ENCODE measurements around the gene TAOK2.
"Not testable (repeated sequence)": the region's sequence is repeated elsewhere in the genome, so short reads cannot be mapped to it uniquely, and the experiment has no call there.

Gene TAOK2

DNA sequence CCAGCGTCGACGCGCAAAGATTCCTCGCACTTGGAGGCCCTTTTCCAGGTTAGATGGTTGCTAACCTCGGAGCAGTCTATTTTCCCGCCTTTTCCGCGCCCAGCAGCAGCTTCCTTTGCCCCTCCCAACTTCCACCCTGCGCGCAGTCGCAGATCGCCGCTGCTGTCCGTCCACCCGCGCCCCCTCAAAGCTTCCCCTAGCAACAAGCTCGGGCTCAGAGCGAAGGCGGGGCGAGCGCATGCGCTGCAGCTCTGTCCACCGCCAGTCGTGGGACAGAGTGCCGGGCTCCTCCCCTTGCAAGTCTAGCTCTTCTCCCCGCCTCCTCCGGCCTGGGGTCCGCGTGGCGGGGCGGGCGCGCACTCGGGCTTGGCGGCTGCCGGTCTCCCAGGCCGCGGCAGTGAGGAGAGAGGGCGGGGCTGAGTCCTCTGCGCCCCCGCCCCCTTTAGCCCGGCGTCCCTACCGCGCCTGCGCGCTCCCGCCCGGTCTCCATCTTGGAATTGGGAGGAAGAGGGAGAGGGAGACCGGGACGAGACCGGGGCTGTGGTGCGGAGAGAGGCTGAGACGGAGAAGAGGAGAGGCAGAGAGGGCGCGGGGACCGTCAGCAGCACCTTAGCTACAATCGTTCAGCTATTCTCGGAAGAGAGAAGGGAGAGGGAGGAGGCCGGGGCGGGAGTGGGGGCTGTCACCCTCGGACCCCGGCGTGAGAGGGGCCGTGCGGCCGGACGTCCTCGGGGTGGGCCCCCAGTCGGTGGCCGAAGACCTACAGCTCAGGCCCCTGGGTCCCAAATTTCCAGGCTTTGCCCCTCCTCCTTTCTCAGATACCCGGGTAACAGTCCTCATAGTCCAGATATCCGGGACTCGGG lies at the start of gene TAOK2:
Gene TAOK2, plus strand, starts transcription at position 485 of the 863 bp plus-strand sequence. CDS start 3,905 bp downstream, outside the sequence.
- DNase-seq (ENCODE audit: low spot score), result peak; percentile 99

GRCh38 chr16:29925105-29925756 lies 48.4 kb upstream of the TAOK2 start:
- DNase-seq (ENCODE audit: low spot score), result no peak

- DNase-seq (ENCODE audit: low spot score), result peak; percentile 97
Observed at GRCh38 chr16:29925781-29926710, 47.6 kb upstream of the TAOK2 start, which contains the start of gene KCTD13. TSS of gene KCTD13 (minus strand) at chr16:29926226. CDS start at chr16:29926033, 193 bp downstream.

DNA sequence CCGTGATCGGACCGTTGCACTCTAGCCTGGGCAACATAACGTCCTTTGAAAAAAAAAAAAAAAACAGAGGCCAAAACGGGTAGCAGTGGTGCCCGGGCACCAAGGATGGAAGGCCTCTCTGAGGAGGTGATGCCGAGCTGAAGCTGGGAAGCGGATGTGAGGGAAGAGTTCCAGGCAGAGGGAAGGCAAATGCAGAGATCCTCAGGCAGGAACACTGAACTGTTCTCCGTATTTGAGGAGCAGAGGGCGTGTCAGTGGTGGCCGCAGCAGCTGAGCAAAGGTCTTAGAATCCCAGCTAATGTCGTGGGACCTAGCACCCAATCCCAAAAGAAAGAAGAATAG lies 47.0 kb upstream of the TAOK2 start:
- DNase-seq (ENCODE audit: low spot score), result no peak

DNA sequence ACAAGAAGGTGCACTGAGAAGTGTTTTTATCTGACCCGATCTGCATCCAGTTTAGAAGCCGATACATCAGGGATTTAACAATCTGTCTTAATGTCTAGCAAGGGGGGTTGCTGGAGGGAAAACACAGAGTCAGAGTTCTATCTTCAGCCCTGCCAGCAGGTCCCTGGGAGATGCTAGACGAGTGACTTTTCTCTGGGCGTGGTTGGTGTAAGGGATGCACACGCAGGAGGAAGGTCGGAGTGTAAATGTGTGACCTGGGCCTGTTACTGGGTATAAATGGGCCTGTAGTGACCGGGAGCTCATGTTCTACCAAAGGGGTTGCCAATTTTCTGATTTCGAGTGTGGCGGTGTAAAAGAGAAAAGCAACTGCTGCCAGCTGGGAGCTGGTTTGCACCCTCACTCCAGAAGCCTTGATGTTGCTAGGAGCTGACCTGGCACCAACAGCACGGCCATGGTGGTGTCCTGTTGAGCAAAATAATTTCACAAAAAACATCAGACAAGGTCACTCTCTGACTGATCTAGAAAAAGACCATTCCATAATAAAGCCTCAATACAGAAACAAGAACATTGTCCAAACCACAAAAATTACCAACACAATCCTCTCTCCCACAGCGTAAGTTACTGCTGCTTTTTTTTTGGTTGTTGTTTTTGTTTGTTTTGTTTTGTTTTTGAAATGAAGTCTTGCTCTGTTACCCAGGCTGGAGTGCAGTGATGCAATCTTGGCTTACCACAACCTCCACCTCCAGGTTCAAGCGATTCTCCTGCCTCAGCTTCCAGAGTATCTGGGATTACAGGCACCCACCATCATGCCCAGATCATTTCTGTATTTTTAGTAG lies 46.4 kb upstream of the TAOK2 start:
- DNase-seq (ENCODE audit: low spot score), result no peak

DNA sequence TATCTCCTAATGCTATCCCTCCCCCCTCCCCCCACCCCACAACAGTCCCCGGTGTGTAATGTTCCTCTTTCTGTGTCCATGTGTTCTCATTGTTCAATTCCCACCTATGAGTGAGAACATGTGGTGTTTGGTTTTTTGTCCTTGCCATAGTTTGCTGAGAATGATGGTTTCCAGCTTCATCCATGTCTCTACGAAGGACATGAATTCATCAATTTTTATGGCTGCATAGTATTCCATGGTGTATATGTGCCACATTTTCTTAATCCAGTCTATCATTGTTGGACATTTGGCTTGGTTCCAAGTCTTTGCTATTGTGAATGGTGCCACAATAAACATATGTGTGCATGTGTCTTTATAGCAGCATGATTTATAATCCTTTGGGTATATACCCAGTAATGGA lies 41.9 kb upstream of the TAOK2 start:
- DNase-seq (ENCODE audit: low spot score), result not testable (repeated sequence)

GRCh38 chr16:29940656-29941055 lies 33.0 kb upstream of the TAOK2 start:
- DNase-seq (ENCODE audit: low spot score), result no peak

- DNase-seq (ENCODE audit: low spot score), result no peak
Observed at GRCh38 chr16:29943846-29944799, 29.5 kb upstream of the TAOK2 start.

DNA sequence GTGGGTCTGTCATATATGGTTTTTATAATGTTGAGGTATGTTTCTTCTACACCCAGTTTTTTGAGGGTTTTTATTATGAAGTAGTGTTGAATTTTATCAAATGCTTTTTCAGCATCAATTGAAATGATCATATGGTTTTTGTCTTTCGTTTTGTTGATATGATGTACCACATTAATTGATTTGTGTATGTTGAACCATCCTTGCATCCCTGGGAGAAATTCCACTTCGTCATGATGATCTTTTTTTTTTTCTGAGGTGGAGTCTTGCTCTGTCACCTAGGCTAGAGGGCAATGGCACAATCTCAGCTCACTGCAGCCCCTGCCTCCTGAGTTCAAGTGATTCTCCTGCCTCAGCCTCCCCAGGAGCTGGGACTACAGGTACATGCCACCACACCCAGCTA lies 25.8 kb upstream of the TAOK2 start:
- no peak for DNase-seq (ENCODE audit: low spot score)

DNA sequence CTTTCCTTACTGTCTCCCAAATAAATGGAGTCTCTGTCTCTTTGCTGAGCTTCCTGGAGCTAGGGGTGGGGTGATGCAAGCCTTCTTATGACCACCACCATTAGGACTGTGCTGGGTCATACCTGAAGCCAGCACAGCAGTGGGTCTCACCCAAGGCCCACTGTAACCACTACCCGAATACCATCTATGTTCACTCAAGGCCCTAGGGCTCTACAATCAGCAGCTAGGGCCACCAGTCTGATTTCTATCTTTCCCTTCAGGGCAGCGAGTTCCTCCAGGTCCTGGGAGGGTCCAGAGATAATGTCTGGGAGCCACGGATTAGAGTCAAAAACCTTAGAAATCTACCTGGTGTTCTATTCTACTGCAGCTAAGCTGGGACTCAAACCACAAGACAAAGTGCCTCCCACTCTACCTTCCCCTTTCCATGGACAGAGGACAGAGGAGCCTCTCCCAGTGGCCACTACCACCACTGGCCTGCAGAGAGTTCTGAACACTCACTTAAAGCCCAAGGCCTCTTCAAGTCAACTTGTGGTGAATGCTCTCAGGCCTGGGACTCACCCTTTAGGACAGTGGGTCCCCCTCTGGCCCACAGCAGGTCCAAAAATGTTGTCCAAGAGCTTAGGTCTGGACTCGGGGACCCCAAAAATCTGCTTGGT lies 22.7 kb upstream of the TAOK2 start:
- DNase-seq (ENCODE audit: low spot score), result no peak

GRCh38 chr16:29951625-29952365 lies 21.9 kb upstream of the TAOK2 start:
- no peak for DNase-seq (ENCODE audit: low spot score)

DNA sequence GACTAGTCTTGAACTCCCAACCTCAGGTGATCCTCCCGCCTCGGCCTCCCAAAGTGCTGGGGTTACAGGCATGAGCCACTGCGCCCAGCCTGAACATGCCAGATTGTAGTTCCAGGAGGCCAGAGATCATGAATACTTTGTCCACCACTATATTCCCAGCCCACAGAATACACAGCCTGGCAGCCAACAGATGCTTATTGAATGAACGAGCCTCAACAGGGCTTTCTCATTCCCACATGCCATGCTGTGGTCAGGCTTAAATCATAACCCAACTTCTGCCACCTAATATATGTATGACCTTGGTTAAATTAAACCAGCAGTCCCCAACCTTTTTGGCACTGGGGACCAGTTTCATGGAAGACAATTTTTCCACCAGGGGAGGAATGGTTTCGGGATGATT lies 14.9 kb upstream of the TAOK2 start:
- no peak for DNase-seq (ENCODE audit: low spot score)

DNA sequence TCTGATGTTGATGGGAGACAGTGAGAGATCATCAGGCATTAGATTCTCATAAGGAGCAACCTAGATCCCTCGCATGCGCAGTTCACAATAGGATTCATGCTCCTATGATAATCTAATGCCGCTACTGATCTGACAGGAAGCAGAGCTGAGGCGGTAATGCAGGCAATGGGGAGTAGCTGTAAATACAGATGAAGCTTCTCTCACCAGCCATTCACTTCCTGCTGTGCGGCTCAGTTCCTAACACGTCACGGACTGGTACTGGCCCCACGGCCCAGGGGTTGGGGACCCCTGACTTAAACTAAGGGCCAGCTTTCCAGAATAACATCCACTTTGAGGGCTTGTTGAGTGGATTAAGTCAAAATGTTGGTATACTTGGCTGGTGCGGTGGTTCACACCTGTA lies 14.4 kb upstream of the TAOK2 start:
- no peak for DNase-seq (ENCODE audit: low spot score)

GRCh38 chr16:29959821-29960220 lies 13.8 kb upstream of the TAOK2 start:
- not testable (repeated sequence) for DNase-seq (ENCODE audit: low spot score)

DNA sequence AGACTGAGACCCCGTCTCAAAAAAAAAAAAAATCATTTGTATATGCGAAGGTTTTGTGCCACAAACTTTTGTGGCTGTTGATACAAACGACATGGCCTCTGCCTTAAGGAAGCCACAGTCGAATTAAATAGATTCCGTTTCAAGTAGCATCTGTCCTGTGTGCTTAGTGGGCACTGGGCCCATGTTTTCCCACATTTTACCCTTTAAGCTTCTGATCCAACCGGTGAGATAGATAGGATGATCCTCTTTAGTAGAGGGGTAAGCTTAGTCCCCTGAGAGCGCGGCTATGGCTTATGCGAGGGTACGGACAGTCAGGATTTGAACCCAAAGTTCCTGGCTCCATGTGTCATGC lies 12.6 kb upstream of the TAOK2 start:
- no peak for DNase-seq (ENCODE audit: low spot score)

GRCh38 chr16:29961479-29962343 lies 12.0 kb upstream of the TAOK2 start, which contains the start of gene TMEM219:
TSS of gene TMEM219 (plus strand) at chr16:29962079. CDS start at chr16:29963144, 1,065 bp downstream.
- peak; percentile 96 for DNase-seq (ENCODE audit: low spot score)

- DNase-seq (ENCODE audit: low spot score), result no peak
Observed at GRCh38 chr16:29962344-29962994, 11.2 kb upstream of the TAOK2 start.

All from left forelimb (tissue), 1 donor.